GM21737 (cell line): ENCODE results near the gene SCAPER.
"Not testable (repeated sequence)": the region's sequence is repeated elsewhere in the genome, so short reads cannot be mapped to it uniquely, and the experiment has no call there.

Experiments used
- ATAC-seq: cut with Tn5 transposase; IDR thresholded peaks from one replicate; pipeline ENCODE4 v1.9.1; 2021; ENCODE audit warnings: mild to moderate bottlenecking, moderate library complexity; ENCODE audit not compliant: unreplicated experiment

The SCAPER gene

DNA sequence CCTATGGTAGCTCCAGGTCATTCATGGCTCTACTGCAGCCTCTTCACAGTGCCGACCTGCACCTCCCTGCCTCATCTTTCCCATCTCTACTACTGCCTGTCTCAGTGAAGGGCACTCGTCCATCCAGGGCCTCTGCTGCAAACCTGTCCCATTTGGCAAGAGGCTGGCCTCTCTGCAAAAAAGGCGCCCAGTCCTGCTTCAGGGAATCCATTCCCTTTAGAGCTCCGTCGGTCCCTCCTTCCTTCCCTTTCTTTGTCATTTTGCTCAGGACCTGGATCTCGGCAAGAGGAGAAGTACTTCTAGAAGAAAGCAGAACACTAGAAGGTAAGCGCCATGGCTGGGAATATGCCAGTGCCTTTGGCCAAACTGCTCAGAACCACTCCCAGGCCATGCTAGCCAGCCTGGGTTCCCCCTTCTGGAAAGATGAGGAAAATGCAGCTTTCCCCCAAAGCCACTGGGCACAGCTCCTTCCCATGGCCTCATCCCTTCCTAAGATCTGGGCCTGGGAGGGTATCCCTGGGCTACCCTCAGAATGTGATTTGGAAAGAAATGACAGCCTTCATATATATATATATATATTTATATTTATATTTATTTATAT lies 575.0 kb downstream of the SCAPER start:
- ATAC-seq, result no peak

GRCh38 chr15:76328958-76329357 lies 576.2 kb downstream of the SCAPER start:
- no peak for ATAC-seq

- ATAC-seq, result no peak
These were observed 576.9 kb downstream of the SCAPER start for GRCh38 chr15:76328106-76328696.

DNA sequence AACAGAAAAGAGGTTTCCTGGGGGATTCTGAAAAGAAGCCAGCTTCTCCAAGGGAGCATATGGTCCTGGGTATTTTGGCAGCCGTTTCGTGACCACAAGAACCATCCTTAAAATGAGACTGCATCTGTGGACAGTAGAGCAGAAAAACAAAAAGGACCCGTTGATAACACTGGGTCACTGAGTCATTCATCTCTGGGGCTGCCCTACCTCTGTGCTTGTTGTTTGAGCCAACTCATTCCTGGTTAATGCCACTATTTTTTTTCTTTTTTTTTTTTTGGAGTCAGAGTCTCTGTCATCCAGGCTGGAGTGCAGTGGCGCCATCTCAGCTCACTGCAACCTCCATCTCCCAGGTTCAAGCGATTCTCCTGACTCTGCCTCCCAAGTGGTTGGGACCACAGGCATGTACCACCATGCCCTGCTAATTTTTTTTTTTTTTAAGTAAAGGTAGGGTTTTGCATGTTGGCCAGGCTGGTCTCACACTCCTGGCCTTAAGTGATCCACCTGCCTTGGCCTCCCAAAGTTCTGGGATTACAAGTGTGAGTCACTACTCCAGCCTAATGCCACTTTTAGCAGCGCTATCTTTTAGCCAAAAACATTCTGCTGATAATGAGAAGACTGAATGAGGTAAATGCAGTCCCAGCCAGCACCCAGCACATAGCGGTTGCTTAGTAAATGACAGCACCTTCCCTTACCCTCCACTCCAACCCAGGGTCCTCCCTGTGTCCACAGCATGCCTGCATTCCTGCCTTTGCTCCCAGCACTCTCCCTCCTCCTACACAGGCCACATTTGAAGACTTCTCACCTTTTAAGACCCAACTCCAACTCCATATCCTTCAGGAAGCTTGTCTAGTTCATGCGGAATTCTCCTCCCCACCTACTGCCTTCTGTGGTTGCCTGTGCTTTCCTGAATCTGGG lies 577.7 kb downstream of the SCAPER start:
- no peak for ATAC-seq

GRCh38 chr15:76325704-76326103 lies 579.4 kb downstream of the SCAPER start:
- ATAC-seq, result no peak

GRCh38 chr15:76324066-76324465 lies 581.1 kb downstream of the SCAPER start:
- no peak for ATAC-seq

GRCh38 chr15:76321602-76322001 lies 583.5 kb downstream of the SCAPER start:
- no peak for ATAC-seq

DNA sequence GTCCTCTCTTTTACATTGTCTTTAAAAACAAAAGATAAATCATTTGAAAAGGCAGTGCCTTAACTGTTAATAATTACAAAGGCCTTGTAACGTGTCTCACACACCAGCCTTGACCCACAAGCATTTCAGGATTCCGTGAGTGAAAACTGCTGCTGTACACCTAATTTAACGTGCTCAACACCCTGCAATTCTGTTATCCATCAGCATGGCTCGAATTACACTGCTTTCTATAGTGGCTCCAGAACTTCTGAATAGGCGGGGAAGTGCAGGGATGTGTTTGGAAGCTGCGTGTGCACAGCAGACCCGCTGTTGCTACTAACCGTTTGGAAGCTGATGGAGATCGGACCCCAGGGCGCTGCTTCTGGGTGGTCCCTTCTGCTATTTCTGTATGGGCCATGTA lies 584.0 kb downstream of the SCAPER start:
- ATAC-seq, result no peak

GRCh38 chr15:76320012-76320411 lies 585.1 kb downstream of the SCAPER start:
- ATAC-seq, result no peak

DNA sequence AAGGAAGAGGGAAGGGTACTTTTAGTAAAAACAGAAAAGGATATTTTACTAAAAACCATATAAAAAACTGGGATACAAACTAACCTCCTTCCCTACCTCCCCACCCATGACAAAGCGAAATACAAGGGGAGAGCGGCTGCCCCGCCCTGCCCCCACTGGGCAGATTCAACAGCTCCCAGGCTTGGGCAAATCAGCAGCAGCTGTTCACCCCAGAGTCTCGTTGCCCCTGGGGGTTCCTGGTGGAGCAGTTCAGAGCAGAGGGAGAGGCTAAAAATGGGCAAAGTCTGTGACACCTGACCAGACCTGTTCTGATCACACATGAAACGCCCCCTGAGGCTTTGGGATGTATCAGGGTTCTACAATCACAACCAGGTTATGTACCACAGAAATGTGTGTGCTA lies 591.4 kb downstream of the SCAPER start:
- ATAC-seq, result no peak

DNA sequence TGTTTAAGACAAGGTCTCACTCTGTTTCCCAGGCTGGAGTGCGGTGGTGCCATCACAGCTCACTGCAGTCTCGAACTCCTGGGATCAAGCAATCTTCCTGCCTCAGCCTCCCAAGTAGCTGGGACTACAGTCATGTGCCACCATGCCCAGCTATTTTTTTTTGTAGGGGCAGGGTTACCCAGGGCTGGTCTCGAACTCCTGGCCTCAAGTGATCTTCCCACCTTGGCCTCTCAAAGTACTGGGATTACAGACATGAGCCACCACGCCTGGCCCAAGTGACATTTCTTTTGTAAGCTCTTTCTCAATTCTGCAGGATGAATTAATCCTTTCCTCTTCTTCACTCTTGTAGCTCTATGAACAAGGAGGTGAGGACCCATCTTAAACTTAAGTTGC lies 592.0 kb downstream of the SCAPER start:
- ATAC-seq, result not testable (repeated sequence)

DNA sequence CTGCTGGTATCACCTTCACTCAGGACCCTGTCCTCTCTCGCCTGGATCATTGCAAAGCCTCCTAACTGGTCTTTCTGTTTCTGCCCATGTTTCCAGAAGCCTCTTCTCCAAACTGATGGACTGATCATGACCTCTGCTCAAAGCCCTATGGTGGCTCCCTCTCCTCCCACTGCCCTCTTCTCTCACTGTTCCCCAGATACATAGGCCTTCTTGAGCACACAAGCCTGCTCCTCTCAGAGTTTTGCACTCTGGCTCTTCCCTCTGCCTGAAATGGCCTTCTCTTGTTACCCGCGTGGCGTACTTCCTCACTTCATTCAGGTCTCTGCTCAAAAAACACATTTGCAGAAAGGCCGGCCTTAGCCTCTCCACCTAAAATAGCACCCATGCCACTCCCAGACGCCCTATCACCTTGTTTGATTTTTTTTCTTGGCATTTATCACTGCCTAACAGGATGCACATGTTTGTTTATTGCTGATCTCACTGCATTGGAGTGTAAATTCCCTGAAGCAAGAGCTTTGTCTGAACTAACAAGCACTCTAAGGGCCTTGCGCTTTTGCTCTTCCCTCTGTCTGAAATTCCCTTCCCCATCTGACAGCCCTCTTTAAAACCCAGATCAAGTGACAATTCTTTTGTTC lies 592.5 kb downstream of the SCAPER start:
- no peak for ATAC-seq

DNA sequence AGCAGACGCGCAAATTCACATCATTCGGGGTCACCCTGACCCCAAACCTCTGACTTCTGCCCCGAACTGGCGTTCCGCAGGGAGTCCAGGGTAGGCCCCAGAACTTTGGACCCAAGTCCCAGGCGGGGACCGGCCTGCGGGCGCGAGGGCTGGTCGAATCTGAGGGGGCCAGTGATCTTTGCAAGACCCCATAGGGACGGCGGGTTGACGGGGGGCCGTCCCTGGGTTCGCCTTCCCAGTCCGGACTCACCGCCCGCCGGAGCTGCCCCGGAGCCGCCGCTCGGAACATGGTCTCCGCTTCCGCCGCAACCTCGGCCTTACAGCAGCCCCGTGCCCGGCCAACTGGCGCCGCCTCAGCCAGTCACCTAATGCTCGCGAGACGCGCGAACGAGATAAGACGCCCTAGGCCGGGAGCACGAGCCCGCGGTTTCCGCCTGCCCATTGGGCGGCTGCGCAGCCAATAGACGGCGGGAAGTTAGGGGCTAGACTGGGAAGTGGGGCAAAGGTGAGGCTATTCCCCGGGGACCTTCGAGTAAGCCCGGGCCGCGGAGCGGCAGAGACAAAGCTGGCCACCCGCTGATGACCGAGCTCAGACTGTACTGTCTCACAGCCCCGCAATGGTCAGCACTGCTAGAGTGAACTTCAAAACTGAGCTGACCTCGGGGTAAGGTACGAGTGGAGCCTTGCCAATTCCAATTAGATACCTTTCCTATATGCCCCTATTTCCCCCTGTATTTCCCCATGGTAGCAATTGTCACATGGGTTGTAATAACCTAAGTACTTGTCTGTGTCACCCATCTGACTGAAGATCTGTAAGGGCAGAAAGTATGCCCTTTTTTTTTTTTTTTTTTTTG lies 593.8 kb downstream of the SCAPER start, which contains the start of gene ETFA:
Gene ETFA (minus strand): TSS at position 370 of the 854 bp plus-strand sequence. CDS start 81 bp downstream, at position 289.
- peak; percentile 97 for ATAC-seq

DNA sequence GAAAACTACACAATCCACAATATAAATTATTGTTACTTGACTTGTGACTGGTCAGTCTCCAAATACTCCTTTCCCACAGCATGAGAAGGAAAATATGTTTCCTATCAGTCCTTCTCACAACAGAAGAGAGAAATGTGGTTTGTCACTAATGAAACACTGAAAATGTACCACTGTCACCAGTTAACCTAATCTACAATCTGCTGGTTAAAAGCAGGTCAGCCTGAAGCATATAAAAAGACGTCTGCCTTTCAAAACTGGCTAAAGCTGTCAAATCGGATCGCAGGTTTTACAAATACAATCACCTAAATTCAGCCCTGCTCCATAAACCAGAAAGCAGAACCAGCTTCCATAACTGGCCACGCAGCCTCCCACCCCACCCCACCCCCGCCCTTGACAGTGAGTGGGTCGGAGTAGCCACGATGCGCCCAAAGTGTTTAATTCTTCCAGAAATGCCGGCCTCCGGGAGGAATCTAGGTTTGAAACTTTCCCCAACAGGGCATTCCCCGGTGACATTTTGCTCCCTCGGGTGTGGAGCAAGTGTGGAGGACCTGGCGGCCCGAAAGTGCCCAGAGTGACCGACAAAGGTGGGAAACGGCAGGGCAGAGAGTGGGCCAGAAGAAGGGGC lies 594.6 kb downstream of the SCAPER start:
- peak; percentile 10 for ATAC-seq

DNA sequence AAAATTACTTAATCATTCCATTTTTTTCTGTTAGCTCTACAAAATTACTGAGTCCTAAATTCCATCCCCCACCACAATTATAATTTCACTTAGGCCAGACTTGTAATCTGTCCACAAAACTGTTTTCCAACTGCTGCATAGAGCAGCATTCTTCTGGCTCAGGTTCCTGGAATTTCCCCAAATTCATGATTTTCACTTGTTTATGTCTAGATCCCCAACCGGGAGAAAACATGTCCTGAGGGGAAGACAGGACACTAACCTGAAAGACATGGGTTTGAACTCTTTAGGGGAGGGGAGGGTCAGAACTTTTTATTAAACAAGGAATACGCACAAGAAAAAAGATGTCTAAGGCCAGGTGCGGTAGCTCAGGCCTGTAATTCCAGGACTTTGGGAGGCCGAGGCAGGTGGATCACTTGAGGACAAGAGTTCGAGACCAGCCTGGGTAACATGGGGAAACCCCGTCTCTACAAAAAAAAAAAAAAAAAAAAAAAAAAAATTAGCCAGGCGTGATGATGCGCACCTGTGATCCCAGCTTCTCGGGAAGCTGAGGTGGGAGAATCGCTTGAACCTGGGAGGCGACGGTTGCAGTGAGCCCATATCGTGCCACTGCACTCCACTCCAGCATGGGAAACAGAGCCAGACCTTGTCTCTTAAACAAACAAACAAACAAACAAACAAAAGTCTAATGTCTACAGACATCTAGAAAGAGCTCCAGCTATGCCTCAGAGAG lies 595.4 kb downstream of the SCAPER start:
- no peak for ATAC-seq

DNA sequence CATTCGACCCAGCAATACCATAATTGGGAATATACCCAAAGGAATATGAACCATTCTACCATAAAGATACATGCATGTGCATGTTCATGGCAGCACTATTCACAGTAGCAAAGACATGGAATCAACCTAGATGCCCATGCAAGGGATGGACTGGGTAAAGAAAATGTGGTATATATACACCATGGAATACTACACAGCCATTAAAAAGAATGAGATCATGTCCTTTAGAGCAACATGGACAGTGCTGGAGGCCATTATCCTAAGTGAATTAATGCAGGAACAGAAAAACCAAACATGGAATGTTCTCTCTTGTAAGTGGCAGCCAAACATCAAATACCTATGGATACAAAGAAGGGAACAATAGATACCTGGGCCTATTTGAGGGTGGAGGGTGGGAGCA lies 601.2 kb downstream of the SCAPER start:
- no peak for ATAC-seq

GRCh38 chr15:76299786-76300185 lies 605.4 kb downstream of the SCAPER start:
- ATAC-seq, result no peak

- ATAC-seq, result no peak
These were observed 606.2 kb downstream of the SCAPER start for GRCh38 chr15:76298986-76299385.

DNA sequence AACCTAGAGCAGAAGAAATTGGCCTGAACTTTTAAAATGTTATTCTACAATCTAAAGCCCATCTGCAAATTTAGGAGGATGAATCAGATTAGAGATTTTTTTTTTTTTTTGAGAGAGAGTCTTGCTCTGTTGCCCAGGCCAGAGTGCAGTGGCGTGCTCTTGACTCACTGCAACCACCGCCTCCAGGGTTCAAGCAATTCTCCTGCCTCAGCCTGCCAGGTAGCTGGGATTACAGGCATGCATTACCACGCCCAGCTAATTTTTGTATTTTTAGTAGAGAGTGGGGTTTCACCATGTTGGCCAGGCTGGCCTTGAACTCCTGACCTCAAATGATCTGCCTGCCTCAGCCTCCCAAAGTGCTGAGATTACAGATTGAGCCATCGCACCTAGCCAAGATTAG lies 607.2 kb downstream of the SCAPER start:
- ATAC-seq, result not testable (repeated sequence)
